Upper lobe of left lung (tissue), 6 donors: Measurements from ENCODE around the gene SNTG2. TPM values are rescaled to one million over a fixed set of nuclear protein-coding genes. Genes with fewer than 3 reads are reported as not detected.

ENCODE experiments used
- ATAC-seq, 2 donors: fragments of 200-7000 bp; cut with Tn5 transposase; one replicate each; pipeline ENCODE4 v1.9.1; 2022; ENCODE audit warnings: mild to moderate bottlenecking in 2 of 2, moderate library complexity in 2 of 2; ENCODE audit not compliant: low FRiP score in 2 of 2
- DNase-seq, 2 donors: peaks; one replicate each; pipeline ENCODE4 v3.0.0-alpha.2; 2019 to 2020
- H3K27ac ChIP-seq, 4 donors: fragments of 200-600 bp; sonication (generic); one replicate each; pipeline ENCODE4 v1.5.1; 2016 to 2019
- H3K27me3 ChIP-seq, 4 donors: fragments of 200-600 bp; sonication (generic); one replicate each; pipeline ENCODE4 v1.5.1; 2017 to 2019
- H3K36me3 ChIP-seq, 4 donors: fragments of 200-600 bp; sonication (generic); one replicate each; pipeline ENCODE4 v1.5.1; 2016 to 2019
- H3K4me1 ChIP-seq, 4 donors: fragments of 200-600 bp; sonication (generic); one replicate each; pipeline ENCODE4 v1.5.1; 2018 to 2019
- H3K4me3 ChIP-seq, 4 donors: fragments of 200-600 bp; sonication (generic); one replicate each; pipeline ENCODE4 v1.5.1; 2017 to 2019; ENCODE audit warnings: mild to moderate bottlenecking in 2 of 4, moderate library complexity in 1 of 4
- H3K9me3 ChIP-seq, 4 donors: fragments of 200-600 bp; sonication (generic); one replicate each; pipeline ENCODE4 v1.5.1; 2018 to 2019
- EP300 ChIP-seq, 4 donors: sonication (generic); formaldehyde crosslinking; IDR thresholded peaks; one replicate each; pipeline ENCODE4 v1.5.1; 2017; ENCODE audit warnings: antibody characterized with exemption in 4 of 4, control low read depth in 2 of 4
- POLR2A ChIP-seq, 4 donors: fragments of 450-650 bp; IDR thresholded peaks; one replicate each; pipeline ENCODE4 v1.5.1; 2016 to 2017; ENCODE audit warnings: antibody characterized with exemption in 4 of 4, mild to moderate bottlenecking in 2 of 4
- POLR2AphosphoS5 ChIP-seq, 2 donors: sonication (generic); formaldehyde crosslinking; IDR thresholded peaks; one replicate each; pipeline ENCODE4 v1.5.1; 2017; ENCODE audit warnings: antibody characterized with exemption in 2 of 2
- WGBS, 2 donors: methylation state at CpG; one replicate each; pipeline ENCODE4 v1.1.5; 2017 to 2018; 5-methylcytosine and 5-hydroxymethylcytosine counted together
- total RNA-seq, 6 donors: library from RNA; depleted of rRNA in 4 of 6; stranded (reverse); fragments of >200 nt in 4 of 6; gene quantifications; one replicate each; pipeline versions ENCODE4 v1.1.0 to v1.2.1, GENCODE V29; 2016 to 2021
- TF ChIP-seq, protein P1 (sequence below), 6 experiments: fragments of 450-650 bp in 4 of 6; fragments of 200-600 bp in 2 of 6; sonication (generic) in 2 of 6; IDR thresholded peaks; one replicate each; pipeline ENCODE4 v1.5.1; 2016 to 2019; ENCODE audit warnings: antibody characterized with exemption in 6 of 6
- donor health status: DM: no; HTN: no; CAD: no; lungs with moderate emphysema.
- donor health status: DM: no; HTN: yes; CAD: no; lungs with severe emphysema.

SNTG2 gene
- total RNA-seq, 6 donors from 2014 or later = 1.1 to 13.6 (median 3.0) TPM

DNA sequence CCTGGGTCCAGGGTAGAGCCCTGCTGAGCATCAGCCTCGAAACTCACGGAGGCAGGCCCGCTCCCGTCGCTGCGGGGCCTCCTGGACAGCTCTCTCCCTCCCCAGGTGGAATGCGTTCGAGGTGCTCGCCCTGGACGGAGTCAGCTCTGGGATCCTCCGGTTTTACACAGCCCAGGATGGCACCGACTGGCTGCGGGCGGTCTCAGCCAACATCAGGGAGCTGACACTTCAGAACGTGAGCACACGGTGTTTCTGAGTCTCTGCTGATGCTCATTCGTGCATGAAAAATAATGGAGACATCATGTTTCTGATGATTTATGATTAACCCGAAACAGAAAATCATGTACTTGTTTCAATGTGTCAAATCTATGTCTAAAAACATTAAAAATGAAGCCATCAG is 287.1 kb downstream of the SNTG2 start:
- DNase-seq = peak in 1 of 2 donors; percentile 48
- WGBS, 2 donors = 86 to 87% methylated on average over 17 to 18 of the region's 18 CpGs
- H3K4me3 ChIP-seq = no peak overlapping the region
- H3K36me3 ChIP-seq = no peaks in the 10 kb centered on the region
- ATAC-seq = no peak
- no peaks in the 10 kb centered on the region for H3K27me3 ChIP-seq
- TF ChIP-seq POLR2AphosphoS5 (IDR thresholded peaks at IDR 0.05) = no peak
- TF ChIP-seq, protein P1, sequence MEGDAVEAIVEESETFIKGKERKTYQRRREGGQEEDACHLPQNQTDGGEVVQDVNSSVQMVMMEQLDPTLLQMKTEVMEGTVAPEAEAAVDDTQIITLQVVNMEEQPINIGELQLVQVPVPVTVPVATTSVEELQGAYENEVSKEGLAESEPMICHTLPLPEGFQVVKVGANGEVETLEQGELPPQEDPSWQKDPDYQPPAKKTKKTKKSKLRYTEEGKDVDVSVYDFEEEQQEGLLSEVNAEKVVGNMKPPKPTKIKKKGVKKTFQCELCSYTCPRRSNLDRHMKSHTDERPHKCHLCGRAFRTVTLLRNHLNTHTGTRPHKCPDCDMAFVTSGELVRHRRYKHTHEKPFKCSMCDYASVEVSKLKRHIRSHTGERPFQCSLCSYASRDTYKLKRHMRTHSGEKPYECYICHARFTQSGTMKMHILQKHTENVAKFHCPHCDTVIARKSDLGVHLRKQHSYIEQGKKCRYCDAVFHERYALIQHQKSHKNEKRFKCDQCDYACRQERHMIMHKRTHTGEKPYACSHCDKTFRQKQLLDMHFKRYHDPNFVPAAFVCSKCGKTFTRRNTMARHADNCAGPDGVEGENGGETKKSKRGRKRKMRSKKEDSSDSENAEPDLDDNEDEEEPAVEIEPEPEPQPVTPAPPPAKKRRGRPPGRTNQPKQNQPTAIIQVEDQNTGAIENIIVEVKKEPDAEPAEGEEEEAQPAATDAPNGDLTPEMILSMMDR (IDR thresholded peaks at IDR 0.05) = no peak
- no peak for TF ChIP-seq EP300 (IDR thresholded peaks at IDR 0.05)
- no peak for TF ChIP-seq POLR2A (IDR thresholded peaks at IDR 0.05)
- peaks cover 0 to 10% (median 0%) of the 10 kb centered on the region in 4 donors for H3K4me1 ChIP-seq
- no peak overlapping the region for H3K27ac ChIP-seq
- H3K9me3 ChIP-seq = no peaks in the 10 kb centered on the region

DNA sequence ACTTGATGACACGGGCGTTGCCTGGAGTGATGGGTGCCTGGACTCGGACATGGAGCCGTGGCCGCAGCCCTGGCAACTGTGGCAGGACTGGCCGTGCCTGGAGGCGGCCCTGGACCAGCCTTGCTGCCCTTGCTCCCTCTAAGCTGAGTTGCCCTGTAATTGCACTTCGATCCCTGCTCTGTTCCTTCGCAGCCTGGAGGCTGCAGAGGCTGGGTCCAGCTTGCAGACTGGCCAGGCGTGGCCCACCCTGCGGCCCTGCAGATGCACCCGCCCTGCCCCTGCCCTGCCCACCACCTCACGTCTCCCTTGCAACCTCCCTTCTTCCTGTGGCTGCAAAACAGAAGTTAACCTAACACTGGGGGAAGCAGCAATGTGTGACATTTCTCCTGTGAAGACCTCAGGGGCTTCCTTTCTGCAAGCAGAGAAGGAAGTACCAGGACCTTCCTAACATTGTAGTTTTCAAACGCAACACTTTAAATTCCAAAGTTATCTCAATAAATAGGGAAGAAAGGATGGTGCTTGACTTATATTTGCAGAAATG is 288.0 kb downstream of the SNTG2 start:
- Histone ChIP-seq H3K4me1 (peaks cover 0 to 2% (median 0%) of the 10 kb centered on the region in 4 donors), H3K4me3 (no peak overlapping the region), H3K27me3 (no peaks in the 10 kb centered on the region), H3K27ac (no peak overlapping the region), H3K9me3 (no peaks in the 10 kb centered on the region), H3K36me3 (no peaks in the 10 kb centered on the region)
- ATAC-seq (no peak), DNase-seq (peak in 1 of 2 donors; percentile 53)
- TF ChIP-seq POLR2AphosphoS5 (IDR thresholded peaks at IDR 0.05) (no peak), POLR2A (IDR thresholded peaks at IDR 0.05) (no peak), EP300 (IDR thresholded peaks at IDR 0.05) (no peak)
- TF ChIP-seq, protein P1 (IDR thresholded peaks at IDR 0.05) = no peak
- 74 to 79% methylated on average over 12 to 14 of the region's 14 CpGs for WGBS, 2 donors

DNA sequence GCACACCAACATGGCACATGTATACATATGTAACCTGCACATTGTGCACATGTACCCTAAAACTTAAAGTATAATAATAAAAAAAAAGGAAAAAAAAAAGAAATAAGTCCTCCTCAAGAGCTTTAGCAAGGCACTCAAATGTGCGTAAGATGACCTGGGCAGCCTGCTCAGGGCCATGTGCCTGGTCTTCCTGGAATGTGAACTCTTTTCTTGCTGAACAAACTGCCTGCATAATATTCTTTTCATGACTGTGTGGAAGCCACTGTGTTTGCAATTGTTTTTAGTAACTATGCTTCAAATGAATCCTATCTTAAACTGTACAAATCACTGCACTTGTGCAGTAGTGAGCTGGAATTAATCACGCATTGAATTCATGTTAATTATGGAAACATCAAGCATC is 294.5 kb downstream of the SNTG2 start:
- H3K36me3 ChIP-seq = no peaks in the 10 kb centered on the region
- no peaks in the 10 kb centered on the region for H3K27me3 ChIP-seq
- no peak for ATAC-seq
- TF ChIP-seq POLR2A (IDR thresholded peaks at IDR 0.05) = no peak
- peak overlapping the region in 1 of 4 donors; percentile 18 for H3K27ac ChIP-seq
- no peaks in the 10 kb centered on the region for H3K9me3 ChIP-seq
- peaks cover 0 to 3% (median 1%) of the 10 kb centered on the region in 4 donors for H3K4me1 ChIP-seq
- 90 to 92% methylated on average over 2 of the region's 2 CpGs for WGBS, 2 donors
- DNase-seq = no peak
- no peak overlapping the region for H3K4me3 ChIP-seq

DNA sequence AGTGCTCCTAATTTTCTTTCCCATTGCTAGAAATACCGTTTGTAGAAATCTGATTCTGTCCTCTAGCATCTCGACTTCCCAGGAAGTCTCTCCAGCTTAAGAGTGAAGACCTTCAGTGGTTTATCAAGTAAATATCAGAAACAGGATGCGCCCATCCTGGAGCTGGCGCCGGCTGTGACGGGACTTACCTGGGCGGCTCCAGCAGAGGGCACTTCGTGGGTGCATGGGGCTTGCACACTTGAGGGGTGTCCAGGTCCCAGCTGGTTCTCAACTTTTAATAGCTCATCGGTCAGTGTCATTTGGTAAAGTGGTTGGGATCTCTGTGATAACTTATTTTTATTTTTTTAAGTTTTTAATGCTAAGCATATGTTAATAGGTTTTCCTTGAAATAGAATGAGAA is 295.6 kb downstream of the SNTG2 start:
- no peak for ATAC-seq
- Histone ChIP-seq H3K4me3 (no peak overlapping the region), H3K36me3 (no peaks in the 10 kb centered on the region), H3K27ac (peak overlapping the region in 1 of 4 donors; percentile 18), H3K9me3 (no peaks in the 10 kb centered on the region), H3K4me1 (peaks cover 0 to 3% (median 1%) of the 10 kb centered on the region in 4 donors), H3K27me3 (no peaks in the 10 kb centered on the region)
- 68 to 72% methylated on average over 9 of the region's 9 CpGs for WGBS, 2 donors
- DNase-seq = no peak
- TF ChIP-seq POLR2AphosphoS5 (IDR thresholded peaks at IDR 0.05) (no peak), EP300 (IDR thresholded peaks at IDR 0.05) (no peak), POLR2A (IDR thresholded peaks at IDR 0.05) (no peak)
- TF ChIP-seq, protein P1 (IDR thresholded peaks at IDR 0.05) = no peak

DNA sequence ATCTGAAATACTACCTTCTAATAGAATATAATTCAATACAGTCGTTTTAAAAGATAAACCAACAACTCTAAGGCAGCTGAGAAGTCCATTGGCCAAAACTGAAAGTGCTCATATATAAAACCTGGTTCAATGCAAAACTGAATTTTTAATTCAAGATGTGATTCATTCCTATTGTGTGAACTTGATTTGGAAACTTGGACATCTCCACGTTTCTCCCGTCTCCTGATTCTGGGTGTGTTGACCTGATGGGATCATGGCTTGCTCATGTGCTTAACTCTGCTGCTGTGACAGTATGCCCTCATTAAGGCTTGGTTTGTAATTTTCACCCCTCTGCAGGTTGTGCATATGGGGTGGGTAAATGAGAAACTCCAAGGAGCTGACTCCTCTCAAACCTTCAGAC is 296.3 kb downstream of the SNTG2 start:
- Histone ChIP-seq H3K27me3 (no peaks in the 10 kb centered on the region), H3K27ac (no peak overlapping the region), H3K9me3 (no peaks in the 10 kb centered on the region), H3K4me3 (no peak overlapping the region), H3K36me3 (no peaks in the 10 kb centered on the region), H3K4me1 (peaks cover 0 to 3% (median 1%) of the 10 kb centered on the region in 4 donors)
- TF ChIP-seq, protein P1 (IDR thresholded peaks at IDR 0.05) = no peak
- no peak for TF ChIP-seq POLR2AphosphoS5 (IDR thresholded peaks at IDR 0.05)
- TF ChIP-seq POLR2A (IDR thresholded peaks at IDR 0.05) = no peak
- TF ChIP-seq EP300 (IDR thresholded peaks at IDR 0.05) = no peak
- ATAC-seq (no peak), DNase-seq (no peak)
- 60 to 78% methylated on average over 3 of the region's 3 CpGs for WGBS, 2 donors
